ENCODE measurements around the gene HSPB7.
A peak's percentile ranks its signal among the peaks of the same experiment; 100 is the strongest.
"Not testable (repeated sequence)": the region's sequence is repeated elsewhere in the genome, so short reads cannot be mapped to it uniquely, and the experiment has no call there.

Gene HSPB7

DNA sequence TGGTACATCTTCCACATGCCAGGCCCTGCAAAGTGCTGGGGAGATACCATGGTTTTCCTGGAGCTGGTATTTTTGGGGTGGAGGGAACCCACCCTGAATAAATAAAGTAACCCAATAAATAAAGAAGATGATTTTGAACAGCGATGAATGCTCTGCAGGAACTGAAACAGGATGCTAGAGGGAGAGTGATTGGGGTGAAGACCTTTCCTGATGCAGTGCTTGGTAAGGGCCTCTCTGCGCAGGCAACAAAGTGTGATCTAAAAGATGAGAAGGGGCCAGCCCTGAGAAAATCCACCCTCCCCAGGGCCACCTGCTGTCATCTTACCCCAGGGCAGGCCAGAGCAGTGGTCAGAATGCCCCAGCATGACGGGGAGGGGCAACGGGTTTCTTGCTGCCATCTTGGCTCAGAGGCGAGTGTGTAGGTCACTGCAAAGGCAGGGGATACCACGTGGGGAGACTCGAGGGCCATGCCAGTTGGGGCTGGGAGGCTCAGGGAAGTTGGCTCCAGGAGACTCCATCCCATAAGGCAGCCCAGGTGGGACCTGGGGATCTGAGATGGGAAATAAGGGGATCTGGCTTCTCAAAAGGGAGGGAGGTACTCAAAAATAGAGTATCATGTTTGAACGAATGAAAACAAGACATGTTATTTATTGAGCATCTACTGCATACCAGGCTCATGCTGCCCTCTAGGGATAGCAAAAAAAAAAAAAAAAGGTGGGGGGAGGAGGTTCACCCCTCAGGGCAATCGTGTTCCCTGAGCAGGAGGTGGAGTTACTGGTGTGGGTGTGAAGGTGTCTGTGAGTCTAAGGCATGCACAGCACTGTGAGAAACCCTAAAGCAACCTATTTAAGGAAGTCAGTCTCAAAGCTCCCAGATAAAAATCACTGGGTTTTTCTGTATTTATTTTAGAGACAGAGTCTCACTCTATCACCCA is 11.0 kb downstream of the HSPB7 start:
- TF ChIP-seq, protein P1, sequence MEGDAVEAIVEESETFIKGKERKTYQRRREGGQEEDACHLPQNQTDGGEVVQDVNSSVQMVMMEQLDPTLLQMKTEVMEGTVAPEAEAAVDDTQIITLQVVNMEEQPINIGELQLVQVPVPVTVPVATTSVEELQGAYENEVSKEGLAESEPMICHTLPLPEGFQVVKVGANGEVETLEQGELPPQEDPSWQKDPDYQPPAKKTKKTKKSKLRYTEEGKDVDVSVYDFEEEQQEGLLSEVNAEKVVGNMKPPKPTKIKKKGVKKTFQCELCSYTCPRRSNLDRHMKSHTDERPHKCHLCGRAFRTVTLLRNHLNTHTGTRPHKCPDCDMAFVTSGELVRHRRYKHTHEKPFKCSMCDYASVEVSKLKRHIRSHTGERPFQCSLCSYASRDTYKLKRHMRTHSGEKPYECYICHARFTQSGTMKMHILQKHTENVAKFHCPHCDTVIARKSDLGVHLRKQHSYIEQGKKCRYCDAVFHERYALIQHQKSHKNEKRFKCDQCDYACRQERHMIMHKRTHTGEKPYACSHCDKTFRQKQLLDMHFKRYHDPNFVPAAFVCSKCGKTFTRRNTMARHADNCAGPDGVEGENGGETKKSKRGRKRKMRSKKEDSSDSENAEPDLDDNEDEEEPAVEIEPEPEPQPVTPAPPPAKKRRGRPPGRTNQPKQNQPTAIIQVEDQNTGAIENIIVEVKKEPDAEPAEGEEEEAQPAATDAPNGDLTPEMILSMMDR (IDR thresholded peaks at IDR 0.05; ENCODE audit: low read depth, low read length): peak; percentile 19

DNA sequence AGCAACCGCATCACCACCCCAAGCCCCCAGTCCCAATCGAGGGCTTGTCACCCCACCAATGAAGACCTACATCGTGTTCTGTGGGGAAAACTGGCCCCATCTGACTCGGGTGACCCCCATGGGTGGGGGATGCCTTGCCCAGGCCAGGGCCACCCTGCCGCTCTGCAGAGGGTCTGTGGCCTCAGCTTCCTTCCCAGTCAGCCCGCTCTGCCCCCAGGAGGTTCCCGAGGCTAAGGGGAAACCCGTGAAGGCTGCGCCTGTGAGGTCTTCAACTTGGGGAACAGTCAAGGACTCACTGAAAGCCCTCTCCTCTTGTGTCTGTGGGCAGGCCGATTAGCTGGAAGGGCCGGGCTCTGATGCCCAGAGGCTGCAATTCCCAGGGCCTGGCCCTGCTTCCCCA is 11.8 kb downstream of the HSPB7 start:
- TF ChIP-seq, protein P1 (IDR thresholded peaks at IDR 0.05; ENCODE audit: low read depth, low read length): no peak
- no peak for DNase-seq (ENCODE audit: extremely low read depth, low read depth)

More for the DNA sequence above, 11.0 kb downstream of the HSPB7 start:
- no peak for DNase-seq (ENCODE audit: extremely low read depth, low read depth)

DNA sequence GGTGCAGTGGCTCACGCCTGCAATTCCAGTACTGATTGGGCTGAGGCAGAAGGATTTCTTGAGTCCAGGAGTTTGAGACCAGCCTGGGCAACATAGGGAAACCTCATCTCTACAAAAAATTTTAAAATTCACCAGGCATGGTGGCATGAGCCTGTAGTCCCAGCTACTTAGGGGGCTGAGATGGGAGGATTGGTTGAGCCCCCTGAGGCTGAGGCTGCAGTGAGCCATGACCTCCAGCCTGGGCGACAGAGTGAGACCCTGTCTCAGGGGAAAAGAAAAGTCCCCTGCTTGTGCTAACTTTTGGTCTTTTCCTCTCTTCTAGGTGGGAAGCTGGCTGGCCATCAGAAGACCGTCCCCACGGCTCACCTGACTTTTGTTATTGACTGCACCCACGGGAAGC is 12.2 kb downstream of the HSPB7 start:
- TF ChIP-seq, protein P1 (IDR thresholded peaks at IDR 0.05; ENCODE audit: low read depth, low read length): no peak

DNA sequence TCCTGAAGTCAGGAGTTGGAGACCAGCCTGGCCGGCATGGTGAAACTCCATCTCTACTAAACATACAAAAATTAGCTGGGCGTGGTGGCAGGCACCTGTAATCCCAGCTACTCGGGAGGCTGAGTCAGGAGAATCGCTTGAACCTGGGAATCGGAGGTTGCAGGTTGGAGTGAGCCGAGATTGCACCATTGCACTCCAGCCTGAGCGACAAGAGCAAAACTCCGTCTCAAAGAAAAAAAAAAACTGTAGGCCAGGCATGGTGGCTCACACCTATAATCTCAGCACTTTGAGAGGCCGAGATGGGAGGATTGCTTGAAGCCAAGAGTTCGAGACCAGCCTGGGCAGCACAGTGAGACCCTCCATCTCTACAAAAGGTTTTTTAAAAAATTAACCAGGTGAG is 16.6 kb downstream of the HSPB7 start:
- DNase-seq (ENCODE audit: extremely low read depth, low read depth): not testable (repeated sequence)

More for the DNA sequence above, 12.2 kb downstream of the HSPB7 start:
- DNase-seq (ENCODE audit: extremely low read depth, low read depth): no peak

DNA sequence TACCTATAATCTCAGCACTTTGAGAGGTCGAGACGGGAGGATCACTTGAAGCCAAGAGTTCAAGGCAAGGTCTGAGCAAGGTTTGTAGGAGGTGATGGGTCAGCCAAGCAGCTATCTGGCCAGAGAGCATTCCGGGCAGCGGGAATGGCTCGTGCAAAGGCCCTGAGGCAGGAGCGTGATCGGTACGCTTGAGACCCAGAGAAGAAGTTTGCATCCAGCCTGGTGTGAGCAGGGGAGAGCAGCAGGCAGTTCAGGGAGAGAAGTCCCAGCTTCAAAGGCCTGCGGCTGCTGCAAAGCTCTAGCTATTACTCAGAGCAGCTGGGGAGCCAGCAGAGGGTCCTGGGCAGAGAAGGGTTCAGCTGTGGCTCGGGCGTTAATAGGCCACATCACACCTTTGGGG is 18.9 kb downstream of the HSPB7 start:
- no peak for DNase-seq (ENCODE audit: extremely low read depth, low read depth)
- TF ChIP-seq, protein P1 (IDR thresholded peaks at IDR 0.05; ENCODE audit: low read depth, low read length): no peak

DNA sequence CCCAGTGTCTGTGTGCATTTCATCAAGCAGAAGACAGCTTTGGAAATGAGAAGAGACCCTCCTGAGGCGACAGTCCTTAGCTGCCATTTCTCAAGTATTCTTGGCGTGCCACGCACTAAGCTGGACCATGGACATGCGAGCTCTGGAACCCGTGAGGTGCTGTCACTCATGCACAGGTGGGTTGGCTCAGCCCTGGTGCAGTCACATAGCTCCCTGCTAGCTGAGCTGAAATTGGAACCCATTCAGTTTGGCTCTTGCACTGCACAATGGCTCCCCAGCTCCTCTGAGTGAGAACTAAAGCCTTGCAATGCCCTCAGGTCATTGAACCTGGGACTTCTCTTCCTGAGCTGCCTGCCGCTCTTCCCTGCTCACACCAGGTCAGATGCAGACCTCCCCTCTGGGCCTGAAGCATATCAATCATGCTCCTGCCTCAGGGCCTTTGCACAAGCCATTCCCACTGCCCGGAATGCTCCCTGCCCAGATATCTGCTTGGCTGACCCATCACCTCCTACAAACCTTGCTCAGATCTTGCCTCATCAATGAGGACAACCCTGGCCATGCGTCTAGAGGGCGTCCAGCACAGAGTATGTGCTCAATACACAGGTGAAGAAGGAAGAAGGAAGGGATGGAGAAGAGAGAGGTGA is 20.1 kb downstream of the HSPB7 start:
- TF ChIP-seq, protein P1 (IDR thresholded peaks at IDR 0.05; ENCODE audit: low read depth, low read length): no peak
- DNase-seq (ENCODE audit: extremely low read depth, low read depth): no peak

DNA sequence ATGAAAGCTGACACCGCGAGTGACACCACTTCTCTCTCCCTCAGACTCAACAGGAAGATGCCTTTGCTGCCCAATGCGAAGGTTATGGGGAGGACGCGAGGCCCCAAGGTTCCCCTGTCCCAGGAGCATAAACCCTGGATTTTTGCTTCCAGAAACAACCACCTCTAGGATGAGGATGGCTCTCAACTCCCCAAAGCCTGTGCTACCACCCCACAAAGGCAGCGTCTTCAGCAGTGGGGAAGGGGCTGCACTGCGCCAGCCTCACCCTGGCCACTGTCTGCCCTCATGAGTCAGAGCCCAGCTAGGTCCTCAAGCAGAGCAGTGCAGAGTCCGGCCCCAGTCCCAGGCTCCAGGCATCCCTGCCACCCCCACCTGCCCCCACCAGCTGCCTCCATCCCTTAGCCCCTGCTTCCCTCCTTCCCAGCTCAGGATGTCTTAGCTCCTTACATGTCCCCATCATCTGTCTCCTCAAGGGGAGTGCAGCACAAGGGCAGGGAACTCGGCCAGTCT is 20.7 kb downstream of the HSPB7 start:
- TF ChIP-seq, protein P1 (IDR thresholded peaks at IDR 0.05; ENCODE audit: low read depth, low read length): no peak
- DNase-seq (ENCODE audit: extremely low read depth, low read depth): no peak

Data from AG09319 (cell line).